NT2/D1 (cell line): ENCODE results near the gene GPI.

Experiments
- SUZ12 ChIP-seq: IDR thresholded peaks from 2 replicates; pipeline ENCODE4 v1.6.1; 2011; ENCODE audit not compliant: insufficient read length, insufficient read depth; ENCODE audit errors: extremely low read depth
- YY1 ChIP-seq: IDR thresholded peaks from 2 replicates; pipeline ENCODE4 v1.6.1; 2011; ENCODE audit not compliant: insufficient read length, insufficient read depth

DNA sequence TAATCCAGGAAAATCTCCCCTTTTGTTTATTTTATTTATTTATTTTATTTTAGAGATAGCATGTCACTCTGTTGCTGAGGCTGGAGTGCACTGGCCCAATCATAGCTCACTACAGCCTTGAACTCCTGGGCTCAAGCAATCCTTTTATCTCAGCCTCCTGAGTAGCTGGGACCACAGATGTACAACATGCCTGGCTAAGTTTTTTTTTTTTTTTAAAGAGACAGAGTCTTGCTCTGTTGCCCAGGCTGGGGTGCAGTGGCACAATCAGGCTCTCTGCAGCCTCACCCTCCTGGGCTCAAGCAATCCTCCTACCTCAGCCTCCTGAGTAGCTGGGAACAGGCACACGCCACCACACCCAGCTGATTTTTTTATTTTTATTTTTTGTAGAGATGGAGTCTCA, 32.9 kb downstream of the GPI start:
- TF ChIP-seq YY1 (no peak), SUZ12 (no peak)
